A673 (cell line): Measurements from ENCODE around the gene MYADM. TPM values are rescaled to one million over a fixed set of nuclear protein-coding genes. Genes with fewer than 3 reads are reported as not detected.

Source experiments
- BruUV-seq: library from RNA; stranded (reverse); fragments of 400-500 nt; replicated peaks from 2 replicates; lab custom pipeline; 2021; lab: Mats Ljungman, UMichigan
- CTCF ChIA-PET: fragments of 300-600 bp; sonication (Branson Sonifier 250); formaldehyde crosslinking; loops from one replicate; lab custom pipeline; 2022; ENCODE audit warnings: antibody characterized with exemption; lab: Charles Lee
- POLR2A ChIA-PET: fragments of 300-600 bp; sonication (Branson Sonifier 250); formaldehyde crosslinking; loops from one replicate; lab custom pipeline; 2022; ENCODE audit warnings: antibody characterized with exemption; ENCODE audit not compliant: low non-redundant PET; lab: Charles Lee
- DNase-seq: peaks from one replicate; pipeline ENCODE4 v3.0.0-alpha.2; 2015; ENCODE audit warnings: low spot score
- H3K27ac ChIP-seq: fragments of 200-600 bp; sonication (generic); 2 replicates; pipeline ENCODE4 v1.5.1; 2016; ENCODE audit warnings: mixed run types, low read depth, mild to moderate bottlenecking, mixed read lengths, antibody characterized with exemption, low read length; ENCODE audit not compliant: poor library complexity, severe bottlenecking
- H3K27me3 ChIP-seq: fragments of 200-600 bp; sonication (generic); replicated peaks from 2 replicates; pipeline ENCODE4 v1.6.1; 2017; ENCODE audit warnings: mixed run types, low read depth, mild to moderate bottlenecking, mixed read lengths, antibody characterized with exemption, low read length; ENCODE audit not compliant: insufficient read depth, poor library complexity
- H3K36me3 ChIP-seq: fragments of 200-600 bp; sonication (generic); 2 replicates; pipeline ENCODE4 v1.6.1; 2016; ENCODE audit warnings: mixed run types, mild to moderate bottlenecking, mixed read lengths, antibody characterized with exemption, low read length; ENCODE audit not compliant: insufficient read depth, poor library complexity, severe bottlenecking
- H3K4me1 ChIP-seq: fragments of 200-600 bp; sonication (generic); 2 replicates; pipeline ENCODE4 v1.6.1; 2017; ENCODE audit warnings: mixed run types, mild to moderate bottlenecking, mixed read lengths, antibody characterized with exemption, low read length; ENCODE audit not compliant: insufficient read depth, poor library complexity, severe bottlenecking
- H3K4me3 ChIP-seq: fragments of 200-600 bp; sonication (generic); 2 replicates; pipeline ENCODE4 v1.5.1; 2016; ENCODE audit warnings: low read depth, mixed run types, mild to moderate bottlenecking, mixed read lengths, low read length; ENCODE audit not compliant: poor library complexity, severe bottlenecking
- H3K9me3 ChIP-seq: fragments of 200-600 bp; sonication (generic); 2 replicates; pipeline ENCODE4 v1.6.1; 2016; ENCODE audit warnings: mixed run types, low read depth, mild to moderate bottlenecking, mixed read lengths, antibody characterized with exemption, low read length; ENCODE audit not compliant: poor library complexity, severe bottlenecking
- EZH2 ChIP-seq: fragments of 200-600 bp; sonication (generic); IDR thresholded peaks from 2 replicates; pipeline ENCODE4 v1.6.1; 2017; ENCODE audit warnings: borderline replicate concordance, low read depth, mild to moderate bottlenecking, mixed read lengths, antibody characterized with exemption, low read length; ENCODE audit not compliant: poor library complexity, severe bottlenecking
- intact Hi-C: fragments of 100-400 bp; cut with micrococcal nuclease; formaldehyde crosslinking; loops from one replicate; pipeline ENCODE4 v1.10.0; 2022; ENCODE audit not compliant: unreplicated experiment
- total RNA-seq: library from RNA; stranded (reverse); gene quantifications from 2 replicates; pipeline ENCODE4 v1.2.3, GENCODE V29; 2021
- TF ChIP-seq, protein P1 (sequence below): fragments of 300-800, 200-600 bp; sonication (generic); conservative IDR thresholded peaks from 2 replicates; pipeline ENCODE4 v1.5.1; 2017; ENCODE audit warnings: low read depth, mild to moderate bottlenecking, antibody characterized with exemption, low read length, moderate library complexity, mixed read lengths

Gene MYADM
- total RNA-seq, 1 experiment from 2014 or later, result 53.2 TPM

DNA sequence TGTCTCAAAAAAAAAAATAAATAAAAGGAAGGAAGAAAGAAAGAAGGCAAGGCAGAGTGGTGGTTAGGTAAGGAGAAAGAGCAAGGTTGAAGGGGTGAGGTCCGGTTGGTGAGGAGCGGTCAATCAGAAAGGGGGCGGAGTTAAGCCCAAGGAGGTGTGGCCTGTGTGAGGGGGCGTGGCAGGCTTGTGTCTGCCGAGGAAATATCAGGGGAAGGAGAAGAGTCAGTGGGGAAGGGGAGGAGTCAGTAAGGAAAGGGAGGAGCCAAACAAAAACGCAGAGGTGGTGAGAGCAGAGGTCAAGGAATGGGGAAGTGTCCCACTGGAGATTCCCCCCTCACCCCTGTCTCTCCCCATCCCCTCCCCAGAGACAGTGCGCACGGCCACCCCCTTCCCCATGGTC, 47.3 kb downstream of the MYADM start:
- H3K4me1 ChIP-seq, result no peaks in the 10 kb centered on the region
- no peaks in the 10 kb centered on the region for H3K9me3 ChIP-seq
- H3K36me3 ChIP-seq, result no peaks in the 10 kb centered on the region
- peaks cover 21% of the 10 kb centered on the region for H3K27me3 ChIP-seq
- no peak overlapping the region for H3K27ac ChIP-seq
- intact Hi-C loops, result no loop called here
- TF ChIP-seq, protein P1, sequence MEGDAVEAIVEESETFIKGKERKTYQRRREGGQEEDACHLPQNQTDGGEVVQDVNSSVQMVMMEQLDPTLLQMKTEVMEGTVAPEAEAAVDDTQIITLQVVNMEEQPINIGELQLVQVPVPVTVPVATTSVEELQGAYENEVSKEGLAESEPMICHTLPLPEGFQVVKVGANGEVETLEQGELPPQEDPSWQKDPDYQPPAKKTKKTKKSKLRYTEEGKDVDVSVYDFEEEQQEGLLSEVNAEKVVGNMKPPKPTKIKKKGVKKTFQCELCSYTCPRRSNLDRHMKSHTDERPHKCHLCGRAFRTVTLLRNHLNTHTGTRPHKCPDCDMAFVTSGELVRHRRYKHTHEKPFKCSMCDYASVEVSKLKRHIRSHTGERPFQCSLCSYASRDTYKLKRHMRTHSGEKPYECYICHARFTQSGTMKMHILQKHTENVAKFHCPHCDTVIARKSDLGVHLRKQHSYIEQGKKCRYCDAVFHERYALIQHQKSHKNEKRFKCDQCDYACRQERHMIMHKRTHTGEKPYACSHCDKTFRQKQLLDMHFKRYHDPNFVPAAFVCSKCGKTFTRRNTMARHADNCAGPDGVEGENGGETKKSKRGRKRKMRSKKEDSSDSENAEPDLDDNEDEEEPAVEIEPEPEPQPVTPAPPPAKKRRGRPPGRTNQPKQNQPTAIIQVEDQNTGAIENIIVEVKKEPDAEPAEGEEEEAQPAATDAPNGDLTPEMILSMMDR, result no peak
- TF ChIP-seq EZH2, result no peak
- DNase-seq, result no peak
- no TSS peak for BruUV-seq
- H3K4me3 ChIP-seq, result no peak overlapping the region
- POLR2A ChIA-PET, result no interaction called here
- CTCF ChIA-PET, result no interaction called here

DNA sequence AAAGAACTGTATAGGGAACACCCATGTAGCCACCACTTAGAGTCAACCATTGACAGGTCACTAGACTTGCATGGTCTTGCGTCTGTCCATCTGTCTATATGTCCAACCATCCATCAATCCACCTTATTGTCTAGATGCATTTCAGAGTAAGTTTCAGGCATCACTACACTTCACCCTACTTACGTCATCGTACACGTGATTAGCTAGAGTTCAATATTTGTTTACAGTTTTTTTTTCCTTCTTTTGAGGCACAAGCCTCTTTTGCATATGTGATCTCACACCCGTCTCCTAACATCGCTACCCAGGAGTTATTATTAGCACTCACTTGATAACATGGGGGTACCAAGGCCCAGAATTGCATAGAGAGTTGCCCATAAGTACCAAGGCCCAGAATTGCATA, 48.3 kb downstream of the MYADM start:
- Histone ChIP-seq H3K27ac (no peak overlapping the region), H3K36me3 (no peaks in the 10 kb centered on the region), H3K4me3 (no peak overlapping the region), H3K4me1 (no peaks in the 10 kb centered on the region), H3K27me3 (peaks cover 11% of the 10 kb centered on the region), H3K9me3 (no peaks in the 10 kb centered on the region)
- intact Hi-C loops, result no loop called here
- DNase-seq, result no peak
- TF ChIP-seq, protein P1, result no peak
- no peak for TF ChIP-seq EZH2
- POLR2A ChIA-PET, result no interaction called here
- no TSS peak for BruUV-seq
- CTCF ChIA-PET, result no interaction called here

DNA sequence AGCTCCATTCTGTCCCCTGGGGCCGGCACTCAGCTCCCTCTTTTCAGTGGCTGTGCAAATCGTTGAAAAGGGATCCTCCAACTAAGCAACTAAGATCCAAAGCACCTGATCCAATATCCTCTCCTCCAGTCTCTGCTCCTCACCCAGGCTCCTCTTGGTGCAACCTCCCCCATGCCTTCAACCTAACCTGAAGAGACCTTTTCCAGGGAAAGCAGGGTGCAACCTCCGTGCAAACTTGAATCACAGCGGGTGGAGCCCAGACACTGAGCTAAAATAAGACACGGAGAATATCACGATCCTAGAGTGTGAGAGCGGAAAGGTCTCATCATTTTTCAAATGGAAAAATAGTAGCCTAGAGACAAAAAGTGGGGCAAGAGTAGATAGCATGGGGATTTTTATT, 49.7 kb downstream of the MYADM start:
- no peak for DNase-seq
- ChIA-PET POLR2A (interaction anchor here (0.6 kb wide), 1 partner anchor 140 kb away, joined by 3 read pairs; no protein-coding TSS in a partner anchor), CTCF (interaction anchor here (0.6 to 0.7 kb wide), 2 partner anchors 104 to 135 kb away, joined by 5 to 9 read pairs; no protein-coding TSS in a partner anchor)
- Histone ChIP-seq H3K4me3 (no peak overlapping the region), H3K4me1 (no peaks in the 10 kb centered on the region), H3K27me3 (no peaks in the 10 kb centered on the region), H3K36me3 (no peaks in the 10 kb centered on the region), H3K27ac (no peak overlapping the region), H3K9me3 (no peaks in the 10 kb centered on the region)
- no TSS peak for BruUV-seq
- TF ChIP-seq EZH2, result no peak
- TF ChIP-seq, protein P1, result no peak
- intact Hi-C loops, result no loop called here

Other genes starting within 250 kb of the MYADM start
- not detected in 2 replicates for gene DPRX, start 235.9 kb upstream of the MYADM start, total RNA-seq
- gene NLRP12, start 43.6 kb upstream of the MYADM start, total RNA-seq, result not detected in 2 replicates
- gene PRKCG, start 14.3 kb downstream of the MYADM start, total RNA-seq, result 0.57 and 0.84 TPM in 2 replicates
- gene CACNG7, start 41.4 kb downstream of the MYADM start, total RNA-seq, result not detected in 2 replicates
- gene CACNG8, start 95.1 kb downstream of the MYADM start, total RNA-seq, result 1.3 TPM in 2 replicates
- 0.50 TPM in 1 of 2 replicates, not detected in the other for gene CACNG6, start 123.8 kb downstream of the MYADM start, total RNA-seq
- not detected in 2 replicates for gene VSTM1, start 196.0 kb downstream of the MYADM start, total RNA-seq
- not detected in 2 replicates for gene TARM1, start 213.5 kb downstream of the MYADM start, total RNA-seq
- 0.47 and 0.61 TPM in 2 replicates for gene OSCAR, start 232.9 kb downstream of the MYADM start, total RNA-seq
- 144 and 148 TPM in 2 replicates for gene NDUFA3, start 235.0 kb downstream of the MYADM start, total RNA-seq
- 31.1 and 31.4 TPM in 2 replicates for gene TFPT, start 247.8 kb downstream of the MYADM start, total RNA-seq
- gene PRPF31, start 247.9 kb downstream of the MYADM start, total RNA-seq, result 109 and 115 TPM in 2 replicates